HepG2 (cell line): Measurements from ENCODE around the gene RNF208. TPM values are rescaled to one million over a fixed set of nuclear protein-coding genes. Genes with fewer than 3 reads are reported as not detected.

Source experiments
- DNMT3B ChIP-seq: conservative IDR thresholded peaks from 2 replicates; pipeline ENCODE4 v1.6.1; 2016; ENCODE audit warnings: missing biosample characterization, control low read depth
- MXI1 ChIP-seq: IDR thresholded peaks from 3 replicates; pipeline ENCODE4 v1.6.1; 2012; ENCODE audit warnings: low read depth, low read length, inconsistent platforms, borderline replicate concordance
- SRSF1 ChIP-seq: fragments of 200-400 bp; formaldehyde crosslinking; optimal IDR thresholded peaks from 2 replicates; pipeline ENCODE3; 2017; ENCODE audit warnings: mild to moderate bottlenecking, low read depth, low read length, moderate library complexity
- TAF1 ChIP-seq: sonication (generic); formaldehyde crosslinking; IDR thresholded peaks from 2 replicates; pipeline ENCODE4 v1.4.0; 2020; ENCODE audit warnings: missing genetic modification reagents
- ZFP36 ChIP-seq: fragments of 150-350 bp; IDR thresholded peaks from 2 replicates; pipeline ENCODE4 v1.6.1; 2018; ENCODE audit warnings: borderline replicate concordance, low read length, low read depth; ENCODE audit not compliant: partially characterized antibody
- ZNF350 ChIP-seq: sonication (generic); formaldehyde crosslinking; IDR thresholded peaks from 2 replicates; pipeline ENCODE4 v1.4.0; 2020; ENCODE audit warnings: mild to moderate bottlenecking, low read depth, missing genetic modification reagents, borderline replicate concordance
- ZNF510 ChIP-seq: sonication (generic); formaldehyde crosslinking; IDR thresholded peaks from 2 replicates; pipeline ENCODE4 v1.4.0; 2020; ENCODE audit warnings: low read depth, mild to moderate bottlenecking, missing genetic modification reagents
- polyA plus RNA-seq, 8 experiments: library from polyadenylated mRNA; depleted of rRNA in 3 of 8; stranded (reverse) in 7 of 8; unstranded in 1 of 8; fragments of >200 nt; fragmentation: Illumina TruSeq in 4 of 8; extraction: Trizol in 4 of 8; gene quantifications; 2 replicates each; pipeline versions ENCODE4 v1.2.1 to v1.2.3, GENCODE V29; 2011 to 2016; ENCODE audit warnings: low read depth in 4 of 8, missing spikeins in 1 of 8, mixed read lengths in 1 of 8; ENCODE audit not compliant: insufficient read depth in 1 of 8
- total RNA-seq, 5 experiments: library from RNA; depleted of rRNA; stranded (reverse); fragments of >200 nt; fragmentation: Illumina TruSeq; extraction: Trizol; gene quantifications; 2 replicates each; pipeline ENCODE4 v1.2.3, GENCODE V29; 2016; ENCODE audit warnings: low read depth in 1 of 5
- TF ChIP-seq, protein P1 (sequence below): sonication (generic); formaldehyde crosslinking; IDR thresholded peaks from 2 replicates; pipeline ENCODE4 v1.4.0; 2020; ENCODE audit warnings: missing genetic modification reagents
- TF ChIP-seq, protein P2 (sequence below): sonication (generic); formaldehyde crosslinking; IDR thresholded peaks from 2 replicates; pipeline ENCODE4 v1.5.1; 2020; ENCODE audit warnings: mild to moderate bottlenecking, missing genetic modification reagents, moderate library complexity
- TF ChIP-seq, protein P3 (sequence below): sonication (generic); formaldehyde crosslinking; IDR thresholded peaks from 2 replicates; pipeline ENCODE4; 2020; ENCODE audit warnings: missing genetic modification reagents, mild to moderate bottlenecking, borderline replicate concordance
- TF ChIP-seq, protein P4 (sequence below): sonication (generic); formaldehyde crosslinking; IDR thresholded peaks from 2 replicates; pipeline ENCODE4 v1.5.1; 2020; ENCODE audit warnings: mild to moderate bottlenecking, missing genetic modification reagents
- TF ChIP-seq, protein P5 (sequence below): sonication (generic); formaldehyde crosslinking; IDR thresholded peaks from 2 replicates; pipeline ENCODE4 v1.8.0; 2022; ENCODE audit warnings: mild to moderate bottlenecking, missing genetic modification reagents

RNF208 gene
- total and polyA plus RNA-seq, 2 of the 13 experiments (the other 11 are each of a cell fraction or from before 2014, with no cell fraction given), result 1.6 to 2.1 TPM

DNA sequence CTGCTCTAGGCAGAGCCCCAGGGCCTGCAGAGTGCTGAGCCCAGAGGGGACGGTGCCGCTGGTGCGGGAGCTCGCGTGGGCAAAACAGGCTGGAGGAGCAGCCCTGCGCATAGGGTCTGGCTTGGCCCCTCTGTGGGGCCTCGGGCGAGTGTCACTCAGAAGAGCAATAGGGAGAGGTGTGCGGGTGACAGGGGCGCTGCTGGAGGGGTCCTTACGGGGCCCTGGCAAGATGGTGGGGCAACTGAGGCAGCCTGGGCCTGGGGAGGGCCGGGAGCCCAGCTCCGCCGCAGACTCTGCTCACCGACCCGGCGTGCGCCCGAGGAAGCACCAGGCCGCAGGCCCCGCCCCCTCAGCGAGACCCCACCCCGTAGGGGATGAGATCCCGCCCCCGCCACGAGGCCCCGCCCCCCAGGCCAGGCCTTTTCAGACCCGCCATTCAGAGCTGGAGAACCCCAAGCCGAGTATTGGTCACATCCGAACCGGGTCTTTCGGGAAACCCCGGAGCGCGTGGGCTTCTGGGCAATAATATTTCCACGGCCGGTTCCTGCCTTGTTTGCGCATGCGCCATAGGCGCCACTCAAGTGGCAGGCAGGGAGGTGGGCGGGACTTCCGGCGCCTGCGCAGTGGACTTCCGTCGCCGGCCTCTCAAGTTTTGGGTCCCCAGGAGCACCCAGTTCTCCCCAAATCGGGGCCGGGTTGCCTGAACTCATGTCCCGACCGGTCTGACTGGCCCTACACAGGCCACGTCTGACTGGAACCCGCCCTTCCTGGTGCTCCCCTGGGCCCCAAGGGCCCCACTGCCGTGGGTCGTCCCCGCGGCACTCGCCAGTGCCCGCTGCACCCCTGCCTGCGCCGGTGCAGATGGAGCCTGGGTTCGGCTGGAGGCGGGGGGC lies 1.3 kb upstream of the RNF208 start (continued):
- TF ChIP-seq ZFP36 (no peak), ZNF350 (CRISPR knock-in tag) (0 out of 2 replicates have a peak, but pooled peaks have one; percentile 17), DNMT3B (CRISPR knock-in tag) (0 out of 2 replicates have a peak, but pooled peaks have one; percentile 16), SRSF1 (peak; percentile 37), MXI1 (peak; percentile 78; the same call in 2 of the 3 replicates), TAF1 (CRISPR knock-in tag) (0 out of 2 replicates have a peak, but pooled peaks have one; percentile 18), ZNF510 (CRISPR knock-in tag) (0 out of 2 replicates have a peak, but pooled peaks have one; percentile 27)
- TF ChIP-seq, protein P1, sequence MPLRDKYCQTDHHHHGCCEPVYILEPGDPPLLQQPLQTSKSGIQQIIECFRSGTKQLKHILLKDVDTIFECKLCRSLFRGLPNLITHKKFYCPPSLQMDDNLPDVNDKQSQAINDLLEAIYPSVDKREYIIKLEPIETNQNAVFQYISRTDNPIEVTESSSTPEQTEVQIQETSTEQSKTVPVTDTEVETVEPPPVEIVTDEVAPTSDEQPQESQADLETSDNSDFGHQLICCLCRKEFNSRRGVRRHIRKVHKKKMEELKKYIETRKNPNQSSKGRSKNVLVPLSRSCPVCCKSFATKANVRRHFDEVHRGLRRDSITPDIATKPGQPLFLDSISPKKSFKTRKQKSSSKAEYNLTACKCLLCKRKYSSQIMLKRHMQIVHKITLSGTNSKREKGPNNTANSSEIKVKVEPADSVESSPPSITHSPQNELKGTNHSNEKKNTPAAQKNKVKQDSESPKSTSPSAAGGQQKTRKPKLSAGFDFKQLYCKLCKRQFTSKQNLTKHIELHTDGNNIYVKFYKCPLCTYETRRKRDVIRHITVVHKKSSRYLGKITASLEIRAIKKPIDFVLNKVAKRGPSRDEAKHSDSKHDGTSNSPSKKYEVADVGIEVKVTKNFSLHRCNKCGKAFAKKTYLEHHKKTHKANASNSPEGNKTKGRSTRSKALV (CRISPR knock-in tag), result no peak; the same call in 1 of the 2 replicates
- TF ChIP-seq, protein P2, sequence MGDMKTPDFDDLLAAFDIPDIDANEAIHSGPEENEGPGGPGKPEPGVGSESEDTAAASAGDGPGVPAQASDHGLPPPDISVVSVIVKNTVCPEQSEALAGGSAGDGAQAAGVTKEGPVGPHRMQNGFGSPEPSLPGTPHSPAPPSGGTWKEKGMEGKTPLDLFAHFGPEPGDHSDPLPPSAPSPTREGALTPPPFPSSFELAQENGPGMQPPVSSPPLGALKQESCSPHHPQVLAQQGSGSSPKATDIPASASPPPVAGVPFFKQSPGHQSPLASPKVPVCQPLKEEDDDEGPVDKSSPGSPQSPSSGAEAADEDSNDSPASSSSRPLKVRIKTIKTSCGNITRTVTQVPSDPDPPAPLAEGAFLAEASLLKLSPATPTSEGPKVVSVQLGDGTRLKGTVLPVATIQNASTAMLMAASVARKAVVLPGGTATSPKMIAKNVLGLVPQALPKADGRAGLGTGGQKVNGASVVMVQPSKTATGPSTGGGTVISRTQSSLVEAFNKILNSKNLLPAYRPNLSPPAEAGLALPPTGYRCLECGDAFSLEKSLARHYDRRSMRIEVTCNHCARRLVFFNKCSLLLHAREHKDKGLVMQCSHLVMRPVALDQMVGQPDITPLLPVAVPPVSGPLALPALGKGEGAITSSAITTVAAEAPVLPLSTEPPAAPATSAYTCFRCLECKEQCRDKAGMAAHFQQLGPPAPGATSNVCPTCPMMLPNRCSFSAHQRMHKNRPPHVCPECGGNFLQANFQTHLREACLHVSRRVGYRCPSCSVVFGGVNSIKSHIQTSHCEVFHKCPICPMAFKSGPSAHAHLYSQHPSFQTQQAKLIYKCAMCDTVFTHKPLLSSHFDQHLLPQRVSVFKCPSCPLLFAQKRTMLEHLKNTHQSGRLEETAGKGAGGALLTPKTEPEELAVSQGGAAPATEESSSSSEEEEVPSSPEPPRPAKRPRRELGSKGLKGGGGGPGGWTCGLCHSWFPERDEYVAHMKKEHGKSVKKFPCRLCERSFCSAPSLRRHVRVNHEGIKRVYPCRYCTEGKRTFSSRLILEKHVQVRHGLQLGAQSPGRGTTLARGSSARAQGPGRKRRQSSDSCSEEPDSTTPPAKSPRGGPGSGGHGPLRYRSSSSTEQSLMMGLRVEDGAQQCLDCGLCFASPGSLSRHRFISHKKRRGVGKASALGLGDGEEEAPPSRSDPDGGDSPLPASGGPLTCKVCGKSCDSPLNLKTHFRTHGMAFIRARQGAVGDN (CRISPR knock-in tag), result peak; percentile 67
- TF ChIP-seq, protein P3, sequence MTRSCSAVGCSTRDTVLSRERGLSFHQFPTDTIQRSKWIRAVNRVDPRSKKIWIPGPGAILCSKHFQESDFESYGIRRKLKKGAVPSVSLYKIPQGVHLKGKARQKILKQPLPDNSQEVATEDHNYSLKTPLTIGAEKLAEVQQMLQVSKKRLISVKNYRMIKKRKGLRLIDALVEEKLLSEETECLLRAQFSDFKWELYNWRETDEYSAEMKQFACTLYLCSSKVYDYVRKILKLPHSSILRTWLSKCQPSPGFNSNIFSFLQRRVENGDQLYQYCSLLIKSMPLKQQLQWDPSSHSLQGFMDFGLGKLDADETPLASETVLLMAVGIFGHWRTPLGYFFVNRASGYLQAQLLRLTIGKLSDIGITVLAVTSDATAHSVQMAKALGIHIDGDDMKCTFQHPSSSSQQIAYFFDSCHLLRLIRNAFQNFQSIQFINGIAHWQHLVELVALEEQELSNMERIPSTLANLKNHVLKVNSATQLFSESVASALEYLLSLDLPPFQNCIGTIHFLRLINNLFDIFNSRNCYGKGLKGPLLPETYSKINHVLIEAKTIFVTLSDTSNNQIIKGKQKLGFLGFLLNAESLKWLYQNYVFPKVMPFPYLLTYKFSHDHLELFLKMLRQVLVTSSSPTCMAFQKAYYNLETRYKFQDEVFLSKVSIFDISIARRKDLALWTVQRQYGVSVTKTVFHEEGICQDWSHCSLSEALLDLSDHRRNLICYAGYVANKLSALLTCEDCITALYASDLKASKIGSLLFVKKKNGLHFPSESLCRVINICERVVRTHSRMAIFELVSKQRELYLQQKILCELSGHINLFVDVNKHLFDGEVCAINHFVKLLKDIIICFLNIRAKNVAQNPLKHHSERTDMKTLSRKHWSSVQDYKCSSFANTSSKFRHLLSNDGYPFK, result peak; percentile 50; the same call in 1 of the 2 replicates
- TF ChIP-seq, protein P4, sequence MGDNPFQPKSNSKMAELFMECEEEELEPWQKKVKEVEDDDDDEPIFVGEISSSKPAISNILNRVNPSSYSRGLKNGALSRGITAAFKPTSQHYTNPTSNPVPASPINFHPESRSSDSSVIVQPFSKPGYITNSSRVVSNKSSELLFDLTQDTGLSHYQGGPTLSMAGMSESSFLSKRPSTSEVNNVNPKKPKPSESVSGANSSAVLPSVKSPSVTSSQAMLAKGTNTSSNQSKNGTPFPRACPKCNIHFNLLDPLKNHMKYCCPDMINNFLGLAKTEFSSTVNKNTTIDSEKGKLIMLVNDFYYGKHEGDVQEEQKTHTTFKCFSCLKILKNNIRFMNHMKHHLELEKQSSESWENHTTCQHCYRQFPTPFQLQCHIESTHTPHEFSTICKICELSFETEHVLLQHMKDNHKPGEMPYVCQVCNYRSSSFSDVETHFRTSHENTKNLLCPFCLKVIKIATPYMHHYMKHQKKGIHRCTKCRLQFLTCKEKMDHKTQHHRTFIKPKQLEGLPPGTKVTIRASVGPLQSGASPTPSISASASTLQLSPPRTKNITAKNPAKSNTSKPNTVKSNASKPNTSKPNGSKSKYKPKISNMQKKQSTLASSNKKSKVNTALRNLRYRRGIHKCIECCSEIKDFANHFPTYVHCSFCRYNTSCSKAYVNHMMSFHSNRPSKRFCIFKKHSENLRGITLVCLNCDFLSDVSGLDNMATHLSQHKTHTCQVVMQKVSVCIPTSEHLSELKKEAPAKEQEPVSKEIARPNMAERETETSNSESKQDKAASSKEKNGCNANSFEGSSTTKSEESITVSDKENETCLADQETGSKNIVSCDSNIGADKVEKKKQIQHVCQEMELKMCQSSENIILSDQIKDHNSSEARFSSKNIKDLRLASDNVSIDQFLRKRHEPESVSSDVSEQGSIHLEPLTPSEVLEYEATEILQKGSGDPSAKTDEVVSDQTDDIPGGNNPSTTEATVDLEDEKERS (CRISPR knock-in tag), result no peak
- TF ChIP-seq, protein P5, sequence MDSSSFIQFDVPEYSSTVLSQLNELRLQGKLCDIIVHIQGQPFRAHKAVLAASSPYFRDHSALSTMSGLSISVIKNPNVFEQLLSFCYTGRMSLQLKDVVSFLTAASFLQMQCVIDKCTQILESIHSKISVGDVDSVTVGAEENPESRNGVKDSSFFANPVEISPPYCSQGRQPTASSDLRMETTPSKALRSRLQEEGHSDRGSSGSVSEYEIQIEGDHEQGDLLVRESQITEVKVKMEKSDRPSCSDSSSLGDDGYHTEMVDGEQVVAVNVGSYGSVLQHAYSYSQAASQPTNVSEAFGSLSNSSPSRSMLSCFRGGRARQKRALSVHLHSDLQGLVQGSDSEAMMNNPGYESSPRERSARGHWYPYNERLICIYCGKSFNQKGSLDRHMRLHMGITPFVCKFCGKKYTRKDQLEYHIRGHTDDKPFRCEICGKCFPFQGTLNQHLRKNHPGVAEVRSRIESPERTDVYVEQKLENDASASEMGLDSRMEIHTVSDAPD (CRISPR knock-in tag), result no peak
